HL-60 (cell line): ENCODE results near the gene TTLL8.

Experiments
- CTCF ChIP-seq: IDR thresholded peaks from one replicate; pipeline ENCODE4 v1.5.1; 2011; ENCODE audit warnings: low read length, control low read depth, inconsistent platforms; ENCODE audit not compliant: insufficient read depth
- GABPA ChIP-seq: IDR thresholded peaks from 2 replicates; pipeline ENCODE4 v1.6.1; 2012; ENCODE audit warnings: low read depth
- POLR2AphosphoS5 ChIP-seq: IDR thresholded peaks from 2 replicates; pipeline ENCODE4 v1.6.1; 2012; ENCODE audit warnings: low read depth
- REST ChIP-seq: IDR thresholded peaks from 2 replicates; pipeline ENCODE4 v1.6.1; 2012; ENCODE audit warnings: low read depth; ENCODE audit not compliant: insufficient replicate concordance

- TF ChIP-seq CTCF = no peak
- no peak for TF ChIP-seq POLR2AphosphoS5
- no peak for TF ChIP-seq REST
- no peak for TF ChIP-seq GABPA
Measured at GRCh38 chr22:50091092-50091768, 33.1 kb upstream of the TTLL8 start.
